ENCODE results near the gene PRKAG2.

DNA sequence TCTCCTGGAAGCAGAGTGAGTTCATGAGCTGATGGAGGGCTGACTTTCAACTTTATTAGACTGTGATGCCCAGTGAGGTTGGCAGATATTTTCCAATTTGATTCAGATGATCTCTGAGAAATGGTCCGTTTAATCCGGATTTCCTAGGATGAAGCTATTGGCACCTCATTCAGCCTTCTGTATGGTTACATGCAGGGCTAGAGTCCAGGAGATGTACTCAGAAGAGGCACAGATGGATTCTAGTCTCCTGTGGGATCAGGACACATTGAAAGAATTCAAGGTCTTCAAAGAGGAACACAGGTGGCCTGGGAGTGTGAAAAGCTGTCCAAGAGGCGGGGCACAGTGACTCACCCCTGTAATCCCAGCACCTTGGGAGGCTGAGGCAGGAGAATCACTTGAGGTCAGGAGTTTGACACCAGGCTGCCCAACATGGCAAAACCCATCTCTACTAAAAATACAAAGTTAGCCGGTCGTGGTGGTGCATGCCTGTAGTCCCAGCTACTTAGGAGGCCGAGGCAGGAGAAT lies 334.2 kb downstream of the PRKAG2 start:
- TF ChIP-seq POLR2AphosphoS5 (IDR thresholded peaks at IDR 0.05): no peak
- TF ChIP-seq CTCF (IDR thresholded peaks at IDR 0.05): no peak
